NCI-H748 treated with DMSO at 0.1 percent for 48 hours (cell line): Measurements from ENCODE around the gene AFAP1.

Experiments used
- DNase-seq: peaks from one replicate; lab custom pipeline; 2025; lab: John Stamatoyannopoulos, UW

AFAP1 gene

GRCh38 chr4:7968262-7968896, 28.7 kb upstream of the AFAP1 start:
- DNase-seq: no peak

- DNase-seq: no peak
These were observed 28.0 kb upstream of the AFAP1 start for GRCh38 chr4:7967501-7968261.

GRCh38 chr4:7967063-7967440, 27.4 kb upstream of the AFAP1 start:
- no peak for DNase-seq

GRCh38 chr4:7966281-7967062, 26.8 kb upstream of the AFAP1 start:
- DNase-seq: no peak

GRCh38 chr4:7964890-7965662, 25.4 kb upstream of the AFAP1 start:
- DNase-seq: no peak

GRCh38 chr4:7964459-7964858, 24.8 kb upstream of the AFAP1 start:
- DNase-seq: no peak

GRCh38 chr4:7963691-7964090, 24.0 kb upstream of the AFAP1 start:
- DNase-seq: no peak

GRCh38 chr4:7962609-7963508, 23.2 kb upstream of the AFAP1 start:
- DNase-seq: no peak

GRCh38 chr4:7960790-7961655, 21.4 kb upstream of the AFAP1 start:
- DNase-seq: no peak

- DNase-seq: no peak
These were observed 20.5 kb upstream of the AFAP1 start for GRCh38 chr4:7960017-7960789.

- no peak for DNase-seq
These were observed 19.4 kb upstream of the AFAP1 start for GRCh38 chr4:7959078-7959477.

GRCh38 chr4:7956934-7957656, 17.4 kb upstream of the AFAP1 start:
- no peak for DNase-seq

- DNase-seq: no peak
These were observed 16.7 kb upstream of the AFAP1 start for GRCh38 chr4:7956270-7956808.

GRCh38 chr4:7955393-7955792, 15.7 kb upstream of the AFAP1 start:
- DNase-seq: no peak

- no peak for DNase-seq
These were observed 13.0 kb upstream of the AFAP1 start for GRCh38 chr4:7952615-7953014.

GRCh38 chr4:7950301-7951092, 10.8 kb upstream of the AFAP1 start:
- DNase-seq: no peak

GRCh38 chr4:7949759-7950158, 10.1 kb upstream of the AFAP1 start:
- no peak for DNase-seq

GRCh38 chr4:7947927-7948326, 8.3 kb upstream of the AFAP1 start:
- no peak for DNase-seq
